Right forelimb (tissue), 1 donor: ENCODE results near the gene GRIP2.

ENCODE experiments used
- DNase-seq: peaks from one replicate; pipeline ENCODE4 v3.0.0-alpha.2; 2018

Gene GRIP2

DNA sequence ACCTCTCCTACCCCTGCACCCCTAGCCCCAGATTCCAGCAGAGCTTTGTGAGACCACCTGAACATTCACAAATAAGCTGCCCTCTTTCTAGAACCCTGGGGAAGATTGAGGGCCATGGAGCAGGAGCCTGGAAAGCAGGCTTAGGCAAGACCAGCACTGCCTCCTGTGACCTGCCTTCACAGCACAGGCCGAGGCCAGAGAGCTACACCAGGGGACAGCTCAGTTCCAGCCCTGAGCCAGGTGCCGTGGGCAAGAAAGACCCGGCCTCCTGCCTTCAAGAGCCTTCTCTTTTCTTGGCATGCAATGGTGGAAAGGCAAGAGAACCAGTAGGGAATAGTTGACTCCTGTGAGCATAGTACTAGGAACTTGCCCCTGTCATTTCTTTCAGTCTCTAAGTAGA, 89.6 kb downstream of the GRIP2 start:
- no peak for DNase-seq

GRCh38 chr3:14448756-14449727, 91.1 kb downstream of the GRIP2 start:
- no peak for DNase-seq

GRCh38 chr3:14448063-14448462, 92.1 kb downstream of the GRIP2 start:
- no peak for DNase-seq

GRCh38 chr3:14446988-14447570, 93.1 kb downstream of the GRIP2 start:
- no peak for DNase-seq

DNA sequence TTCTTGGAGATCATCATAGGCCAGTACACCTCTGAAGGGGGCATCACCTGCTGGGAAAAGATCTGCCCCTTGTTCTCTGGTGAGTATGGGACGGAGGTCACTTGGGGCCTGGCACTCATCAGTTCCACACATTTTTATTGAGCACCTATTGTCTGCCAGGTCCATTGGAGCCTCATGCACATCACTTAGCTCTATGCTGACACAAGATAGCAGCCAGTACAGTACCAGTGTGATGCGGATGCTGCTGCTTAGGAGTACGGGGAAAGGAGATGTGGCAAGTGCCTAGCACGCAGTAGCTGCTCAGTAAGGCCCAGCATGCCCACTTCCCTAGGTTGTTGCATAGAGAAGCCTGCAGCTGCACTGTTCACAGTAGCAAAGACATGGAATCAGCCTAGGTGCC, 94.4 kb downstream of the GRIP2 start:
- no peak for DNase-seq

DNA sequence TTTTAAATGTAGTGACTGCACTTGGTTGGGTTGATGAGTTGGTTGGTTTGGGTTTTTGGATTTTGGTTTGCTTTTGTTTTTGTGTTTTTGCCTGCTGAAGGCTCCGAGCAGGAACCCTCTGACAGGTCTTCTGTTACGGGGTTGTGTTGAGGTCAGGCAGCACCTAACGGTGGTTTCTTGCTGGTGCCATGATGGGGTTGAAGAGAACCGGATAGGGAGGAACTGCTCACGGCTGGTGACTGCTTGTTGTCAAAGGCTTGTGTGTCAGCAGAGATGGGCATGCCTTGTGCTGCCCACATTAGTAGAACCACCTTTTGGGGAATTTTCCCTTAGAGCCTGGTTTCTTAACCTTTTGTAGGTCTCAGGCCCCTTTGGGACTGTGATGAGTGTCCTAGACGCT, 95.8 kb downstream of the GRIP2 start:
- DNase-seq, result no peak

GRCh38 chr3:14441920-14442300, 98.2 kb downstream of the GRIP2 start:
- no peak for DNase-seq

GRCh38 chr3:14441240-14441919, 98.8 kb downstream of the GRIP2 start:
- DNase-seq, result no peak

GRCh38 chr3:14440531-14441239, 99.5 kb downstream of the GRIP2 start:
- no peak for DNase-seq

DNA sequence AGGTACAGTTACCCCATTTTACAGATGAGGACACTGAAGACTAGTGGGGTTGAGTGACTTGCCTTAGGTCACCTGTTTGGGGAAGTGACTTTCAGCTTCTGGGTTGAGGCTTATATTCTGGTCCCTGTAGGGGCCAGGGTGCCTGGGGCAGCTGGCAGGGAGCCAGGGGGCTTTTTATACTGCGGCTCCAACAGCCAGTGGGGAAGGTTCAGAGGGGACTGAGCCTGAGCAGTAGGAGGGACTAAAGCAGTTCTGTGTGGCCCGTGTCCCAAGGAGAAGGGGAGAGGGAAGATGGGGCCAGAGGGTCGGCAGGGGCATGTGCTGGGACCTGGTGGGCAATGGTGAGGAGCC, 100.0 kb downstream of the GRIP2 start:
- DNase-seq, result no peak

GRCh38 chr3:14439501-14440167, 100.5 kb downstream of the GRIP2 start:
- peak; percentile 67 for DNase-seq
